Endothelial cell (in vitro differentiated cells): ENCODE data around the gene FOXR1. TPM values are rescaled to one million over a fixed set of nuclear protein-coding genes. Genes with fewer than 3 reads are reported as not detected.
"Not testable (repeated sequence)": the region's sequence is repeated elsewhere in the genome, so short reads cannot be mapped to it uniquely, and the experiment has no call there.

ENCODE experiments used
- DNase-seq: peaks from one replicate; pipeline ENCODE4 v3.0.0; 2021; ENCODE audit warnings: low spot score
- H3K27ac Mint-ChIP-seq: one replicate; pipeline ENCODE4 v1.8.0; 2021; ENCODE audit warnings: mixed read lengths, inconsistent platforms; ENCODE audit not compliant: unreplicated experiment
- H3K27me3 Mint-ChIP-seq: one replicate; pipeline ENCODE4 v1.8.0; 2021; ENCODE audit warnings: mild to moderate bottlenecking, moderate library complexity, mixed read lengths, inconsistent platforms; ENCODE audit not compliant: unreplicated experiment
- H3K36me3 Mint-ChIP-seq: one replicate; pipeline ENCODE4 v1.8.0; 2021; ENCODE audit warnings: mild to moderate bottlenecking, low read depth, mixed read lengths, inconsistent platforms; ENCODE audit not compliant: unreplicated experiment
- H3K4me1 Mint-ChIP-seq: one replicate; pipeline ENCODE4 v1.8.0; 2021; ENCODE audit warnings: mild to moderate bottlenecking, mixed read lengths, inconsistent platforms; ENCODE audit not compliant: unreplicated experiment
- H3K4me3 Mint-ChIP-seq: one replicate; pipeline ENCODE4 v1.8.0; 2021; ENCODE audit warnings: mild to moderate bottlenecking, mixed read lengths, inconsistent platforms; ENCODE audit not compliant: unreplicated experiment
- H3K9me3 Mint-ChIP-seq: one replicate; pipeline ENCODE4 v1.8.0; 2021; ENCODE audit warnings: mixed read lengths, inconsistent platforms; ENCODE audit not compliant: unreplicated experiment
- total RNA-seq: library from RNA; stranded (reverse); fragmentation: NEBNext Ultra II Directional; extraction: Animal tissue kit (Norgen Biotek cat#: 25700); gene quantifications from one replicate; pipeline ENCODE4 v1.2.1, GENCODE V29; 2021; ENCODE audit not compliant: unreplicated experiment
- TF ChIP-seq, protein P1 (sequence below): fragments of 200-600 bp; sonication (generic); IDR thresholded peaks from one replicate; pipeline ENCODE4 v1.5.0; 2021; ENCODE audit warnings: antibody characterized with exemption; ENCODE audit not compliant: unreplicated experiment

Gene FOXR1
- total RNA-seq, 1 donor from 2014 or later: not detected

DNA sequence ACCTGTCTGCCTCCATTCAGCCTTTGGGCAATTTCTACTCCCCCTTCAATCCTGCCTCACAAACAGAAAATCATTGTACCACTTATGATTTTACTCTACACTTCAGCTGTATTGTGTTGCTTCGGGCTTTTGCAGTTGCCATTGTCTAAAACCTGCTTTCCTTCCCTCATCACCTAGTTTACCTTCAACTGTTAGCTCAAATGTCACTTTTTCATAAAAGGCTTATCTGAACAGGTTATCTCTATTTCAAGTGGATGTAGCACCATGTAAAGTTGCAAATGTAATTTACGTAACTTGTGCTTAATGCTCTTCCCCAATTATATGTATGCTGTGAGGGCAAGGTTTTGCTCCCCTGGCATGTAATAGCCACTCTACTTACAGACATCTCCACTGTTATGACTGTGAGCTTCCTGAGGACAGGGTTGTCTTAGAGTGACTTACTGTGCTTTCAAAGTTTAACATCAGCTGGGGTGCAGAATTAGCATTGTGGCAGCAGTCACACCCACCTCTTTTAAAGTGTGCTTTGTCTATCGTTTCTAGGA, 41.1 kb downstream of the FOXR1 start:
- no peaks in the 10 kb centered on the region for H3K9me3 Mint-ChIP-seq
- no peaks in the 10 kb centered on the region for H3K27me3 Mint-ChIP-seq
- H3K27ac Mint-ChIP-seq: no peak overlapping the region
- no peak for DNase-seq
- H3K36me3 Mint-ChIP-seq: peaks cover 39% of the 10 kb centered on the region
- H3K4me1 Mint-ChIP-seq: peaks cover 4% of the 10 kb centered on the region
- peak overlapping the region; percentile 10 for H3K4me3 Mint-ChIP-seq
- TF ChIP-seq, protein P1, sequence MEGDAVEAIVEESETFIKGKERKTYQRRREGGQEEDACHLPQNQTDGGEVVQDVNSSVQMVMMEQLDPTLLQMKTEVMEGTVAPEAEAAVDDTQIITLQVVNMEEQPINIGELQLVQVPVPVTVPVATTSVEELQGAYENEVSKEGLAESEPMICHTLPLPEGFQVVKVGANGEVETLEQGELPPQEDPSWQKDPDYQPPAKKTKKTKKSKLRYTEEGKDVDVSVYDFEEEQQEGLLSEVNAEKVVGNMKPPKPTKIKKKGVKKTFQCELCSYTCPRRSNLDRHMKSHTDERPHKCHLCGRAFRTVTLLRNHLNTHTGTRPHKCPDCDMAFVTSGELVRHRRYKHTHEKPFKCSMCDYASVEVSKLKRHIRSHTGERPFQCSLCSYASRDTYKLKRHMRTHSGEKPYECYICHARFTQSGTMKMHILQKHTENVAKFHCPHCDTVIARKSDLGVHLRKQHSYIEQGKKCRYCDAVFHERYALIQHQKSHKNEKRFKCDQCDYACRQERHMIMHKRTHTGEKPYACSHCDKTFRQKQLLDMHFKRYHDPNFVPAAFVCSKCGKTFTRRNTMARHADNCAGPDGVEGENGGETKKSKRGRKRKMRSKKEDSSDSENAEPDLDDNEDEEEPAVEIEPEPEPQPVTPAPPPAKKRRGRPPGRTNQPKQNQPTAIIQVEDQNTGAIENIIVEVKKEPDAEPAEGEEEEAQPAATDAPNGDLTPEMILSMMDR: no peak

DNA sequence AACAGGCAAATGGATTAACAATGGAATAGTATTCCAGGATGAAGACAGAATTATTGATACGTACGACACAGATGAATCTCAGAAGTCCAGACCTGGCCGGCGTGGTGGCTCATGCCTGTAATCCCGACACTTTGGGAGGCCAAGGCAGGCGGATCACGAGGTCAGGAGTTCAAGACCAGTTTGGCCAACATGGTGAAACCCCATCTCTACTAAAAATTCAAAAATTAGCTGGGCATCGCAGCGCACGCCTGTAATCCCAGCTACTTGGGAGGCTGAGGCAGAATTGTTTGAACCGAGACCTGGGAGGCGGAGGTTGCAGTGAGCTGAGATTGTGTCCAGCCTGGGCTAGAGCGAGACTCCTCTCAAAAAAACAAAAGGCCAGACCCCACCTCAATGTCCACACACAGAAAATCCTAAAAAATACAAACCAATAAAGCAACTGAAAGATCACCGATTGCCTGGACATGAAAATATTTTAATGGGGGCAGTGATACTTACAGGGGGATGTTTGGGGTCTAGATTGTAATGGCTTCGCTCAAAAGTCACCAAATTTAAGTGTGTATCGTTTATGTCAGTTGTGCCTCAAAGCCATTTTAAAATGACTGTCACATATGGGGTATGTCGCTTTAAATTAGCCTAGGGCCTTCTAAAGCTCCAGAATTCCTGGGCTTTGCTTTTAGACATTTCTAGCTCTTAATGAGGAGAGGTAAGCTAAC, 42.8 kb downstream of the FOXR1 start:
- Mint-ChIP-seq H3K27me3 (peaks cover 4% of the 10 kb centered on the region), H3K4me1 (peaks cover 8% of the 10 kb centered on the region), H3K4me3 (no peak overlapping the region), H3K27ac (no peak overlapping the region), H3K36me3 (peaks cover 35% of the 10 kb centered on the region), H3K9me3 (no peaks in the 10 kb centered on the region)
- DNase-seq: no peak
- TF ChIP-seq, protein P1: no peak

DNA sequence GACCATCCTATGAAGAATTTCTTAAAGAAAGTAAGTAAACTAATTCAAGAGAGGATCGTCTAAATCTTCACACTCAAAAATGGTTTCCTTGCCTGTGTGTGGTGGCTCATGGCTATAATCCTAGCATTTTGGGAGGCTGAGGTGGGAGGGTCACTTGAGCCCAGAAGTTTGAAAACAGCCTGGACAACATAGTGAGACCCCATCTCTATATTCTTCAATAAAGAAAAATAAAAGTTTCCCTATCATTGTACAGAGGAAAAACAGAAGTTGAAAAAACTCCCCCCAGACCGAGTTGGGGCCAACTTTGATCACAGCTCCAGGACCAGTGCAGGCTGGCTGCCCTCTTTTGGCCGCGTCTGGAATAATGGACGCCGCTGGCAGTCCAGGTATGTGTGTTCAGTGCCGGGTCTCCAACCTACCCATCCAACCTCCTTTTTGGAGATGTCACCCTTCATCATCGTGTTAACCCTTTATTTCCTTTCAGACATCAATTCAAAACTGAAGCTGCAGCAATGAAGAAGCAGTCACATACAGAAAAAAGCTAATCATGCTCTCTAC, 43.6 kb downstream of the FOXR1 start:
- Mint-ChIP-seq H3K4me1 (peaks cover 14% of the 10 kb centered on the region), H3K9me3 (no peaks in the 10 kb centered on the region), H3K27me3 (peaks cover 4% of the 10 kb centered on the region), H3K36me3 (peaks cover 40% of the 10 kb centered on the region), H3K27ac (no peak overlapping the region), H3K4me3 (peak overlapping the region; percentile 39)
- DNase-seq: no peak
- TF ChIP-seq, protein P1: no peak

DNA sequence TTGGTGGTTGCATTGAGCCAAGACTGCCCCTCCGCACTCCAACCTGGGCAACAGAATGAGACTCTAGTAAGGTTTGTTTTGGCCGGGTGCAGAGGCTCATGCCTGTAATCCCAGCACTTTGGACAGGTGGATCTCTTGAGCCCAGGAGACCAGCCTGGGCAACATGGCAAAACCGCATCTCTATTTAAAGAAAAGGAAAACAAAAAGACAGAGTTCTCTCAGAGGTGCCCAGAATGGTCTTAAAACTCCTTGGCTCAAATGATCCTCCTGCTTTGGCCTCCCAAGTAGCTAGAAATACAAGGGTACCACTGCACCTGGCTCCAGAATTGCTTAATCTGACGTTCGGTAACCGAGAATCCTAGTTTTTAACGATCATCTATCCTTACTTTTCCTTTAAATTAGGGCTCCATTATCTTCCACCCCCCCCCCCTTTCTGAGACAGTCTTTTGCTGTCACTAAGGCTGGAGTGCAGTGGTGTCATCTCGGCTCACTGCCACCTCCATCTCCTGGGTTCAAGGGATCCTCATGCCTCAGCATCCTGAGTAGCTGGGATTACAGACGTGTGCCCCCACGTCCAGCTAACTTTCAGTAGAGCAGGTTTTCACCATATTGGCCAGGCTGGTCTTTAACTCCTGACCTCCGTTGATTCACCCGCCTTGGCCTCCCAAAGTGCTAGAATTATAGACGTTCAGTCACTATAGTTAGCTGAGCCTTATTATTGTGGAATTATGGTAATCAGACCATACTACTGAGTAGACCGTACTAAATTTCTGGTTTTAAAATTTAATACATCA, 44.9 kb downstream of the FOXR1 start:
- Mint-ChIP-seq H3K36me3 (peaks cover 33% of the 10 kb centered on the region), H3K9me3 (no peaks in the 10 kb centered on the region), H3K27ac (no peak overlapping the region), H3K4me1 (peaks cover 14% of the 10 kb centered on the region), H3K4me3 (no peak overlapping the region), H3K27me3 (peaks cover 4% of the 10 kb centered on the region)
- no peak for DNase-seq
- TF ChIP-seq, protein P1: no peak

DNA sequence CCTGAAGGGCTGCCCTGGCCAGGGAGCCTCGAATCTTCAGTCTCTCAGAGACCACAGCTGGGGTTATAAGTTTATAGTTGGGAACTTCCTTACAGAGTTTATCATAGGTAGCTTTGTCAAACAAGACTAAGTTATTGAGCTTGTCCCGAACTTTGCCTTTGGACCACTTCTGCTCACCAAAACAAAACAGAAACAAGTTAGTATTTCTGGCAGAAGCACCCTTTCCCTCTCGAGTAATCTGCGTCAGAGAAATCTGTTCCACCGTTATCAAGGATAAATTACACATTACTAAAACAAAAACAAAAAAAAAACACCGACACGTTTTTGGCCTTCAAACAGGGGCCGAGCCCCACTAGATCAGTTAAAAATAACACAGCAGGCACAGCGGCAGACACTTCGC, 45.8 kb downstream of the FOXR1 start:
- H3K27ac Mint-ChIP-seq: peak overlapping the region; percentile 86
- peaks cover 14% of the 10 kb centered on the region for H3K4me1 Mint-ChIP-seq
- peak overlapping the region; percentile 100 for H3K4me3 Mint-ChIP-seq
- peaks cover 30% of the 10 kb centered on the region for H3K36me3 Mint-ChIP-seq
- not testable (repeated sequence) for DNase-seq, H3K27me3 Mint-ChIP-seq, H3K9me3 Mint-ChIP-seq
